Stimulated activated CD4-positive, alpha-beta T cell treated with anti-CD3 and anti-CD28 coated beads, Interleukin-2, amount 100 ng/mL, for 48 hours (primary cell): ENCODE data around the gene EXD3.

Experiments
- DNase-seq, 2 donors: peaks; one replicate each; pipeline ENCODE4 v3.0.0-alpha.2; 2020

The EXD3 gene

DNA sequence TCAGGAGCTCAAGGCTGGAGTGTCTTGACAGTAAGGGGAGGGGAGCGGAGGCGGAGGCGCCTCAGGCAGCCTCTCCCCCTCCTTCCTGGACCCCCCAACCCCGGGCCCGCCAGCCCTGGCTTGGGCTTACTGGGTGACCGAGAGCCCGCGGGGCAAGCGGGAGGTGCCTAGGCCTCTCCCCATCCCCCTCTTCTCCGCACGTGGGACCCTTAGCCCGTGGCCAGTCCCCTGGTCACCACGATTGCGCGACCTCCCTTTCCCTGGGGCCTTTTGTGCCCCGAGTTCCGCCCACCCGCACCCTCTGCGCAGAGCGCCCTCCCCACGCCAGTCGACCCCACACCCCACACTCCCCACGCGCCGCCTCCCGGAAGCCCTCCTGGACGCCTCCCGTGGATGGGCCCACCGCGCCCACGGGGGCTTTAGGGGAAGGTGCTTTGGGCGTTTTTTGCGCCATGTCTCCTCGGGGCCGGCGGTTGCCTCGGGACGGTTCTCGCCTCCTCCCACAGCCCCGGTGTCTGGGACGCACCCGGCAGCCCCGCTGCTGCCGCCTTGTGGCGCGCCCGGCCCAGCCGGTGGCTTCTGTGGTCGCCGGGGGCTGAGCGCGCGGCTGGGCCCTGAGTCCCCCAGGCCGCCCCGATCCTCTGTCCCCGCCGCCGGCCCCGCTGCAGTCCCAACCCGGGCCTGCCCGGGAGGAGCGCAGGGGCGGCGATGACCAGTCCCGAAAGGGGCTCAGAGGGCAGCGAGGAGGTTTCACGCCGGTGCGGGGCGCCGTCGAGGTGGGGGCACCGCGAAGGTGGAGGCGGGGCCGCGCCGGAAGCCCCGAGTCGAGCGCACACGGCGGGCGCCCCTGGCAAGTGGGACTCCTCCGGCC, 142.3 kb downstream of the EXD3 start:
- DNase-seq = no peak

DNA sequence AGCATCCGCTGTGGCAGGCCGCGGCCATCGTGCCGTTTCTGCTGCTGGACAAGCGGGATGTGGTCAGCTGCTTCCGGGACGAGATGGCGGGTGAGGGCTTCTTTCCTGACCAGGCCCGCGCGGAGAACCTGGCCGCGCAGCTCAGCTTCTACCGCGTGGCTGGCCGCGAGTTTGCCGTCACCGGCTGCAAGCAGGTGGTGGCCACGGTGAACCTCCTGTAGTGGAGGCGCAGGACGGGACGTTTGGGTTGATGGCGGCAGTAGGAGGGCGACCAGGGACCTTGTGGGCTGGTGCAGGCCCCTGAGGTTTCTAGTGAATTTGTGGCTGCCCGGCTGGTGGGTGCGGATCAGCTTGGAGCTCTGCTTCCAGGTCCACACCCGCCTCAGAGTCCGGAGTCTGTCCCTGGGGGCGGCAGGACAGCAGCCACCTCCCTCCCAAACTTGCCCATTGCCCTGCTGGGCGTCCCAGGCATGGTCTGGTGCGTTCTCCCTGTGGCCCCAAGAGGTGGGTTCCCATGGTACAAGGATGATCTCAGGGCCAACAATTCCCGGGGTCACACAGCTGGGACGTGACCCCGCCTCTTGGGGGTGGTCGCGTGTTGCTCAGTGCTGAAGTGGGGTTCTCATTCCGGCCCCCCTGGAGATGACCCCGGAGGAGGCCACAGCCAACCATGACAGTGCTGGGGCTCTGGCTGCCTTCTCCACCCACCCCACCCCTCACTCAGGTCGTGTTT, 143.1 kb downstream of the EXD3 start:
- no peak for DNase-seq

DNA sequence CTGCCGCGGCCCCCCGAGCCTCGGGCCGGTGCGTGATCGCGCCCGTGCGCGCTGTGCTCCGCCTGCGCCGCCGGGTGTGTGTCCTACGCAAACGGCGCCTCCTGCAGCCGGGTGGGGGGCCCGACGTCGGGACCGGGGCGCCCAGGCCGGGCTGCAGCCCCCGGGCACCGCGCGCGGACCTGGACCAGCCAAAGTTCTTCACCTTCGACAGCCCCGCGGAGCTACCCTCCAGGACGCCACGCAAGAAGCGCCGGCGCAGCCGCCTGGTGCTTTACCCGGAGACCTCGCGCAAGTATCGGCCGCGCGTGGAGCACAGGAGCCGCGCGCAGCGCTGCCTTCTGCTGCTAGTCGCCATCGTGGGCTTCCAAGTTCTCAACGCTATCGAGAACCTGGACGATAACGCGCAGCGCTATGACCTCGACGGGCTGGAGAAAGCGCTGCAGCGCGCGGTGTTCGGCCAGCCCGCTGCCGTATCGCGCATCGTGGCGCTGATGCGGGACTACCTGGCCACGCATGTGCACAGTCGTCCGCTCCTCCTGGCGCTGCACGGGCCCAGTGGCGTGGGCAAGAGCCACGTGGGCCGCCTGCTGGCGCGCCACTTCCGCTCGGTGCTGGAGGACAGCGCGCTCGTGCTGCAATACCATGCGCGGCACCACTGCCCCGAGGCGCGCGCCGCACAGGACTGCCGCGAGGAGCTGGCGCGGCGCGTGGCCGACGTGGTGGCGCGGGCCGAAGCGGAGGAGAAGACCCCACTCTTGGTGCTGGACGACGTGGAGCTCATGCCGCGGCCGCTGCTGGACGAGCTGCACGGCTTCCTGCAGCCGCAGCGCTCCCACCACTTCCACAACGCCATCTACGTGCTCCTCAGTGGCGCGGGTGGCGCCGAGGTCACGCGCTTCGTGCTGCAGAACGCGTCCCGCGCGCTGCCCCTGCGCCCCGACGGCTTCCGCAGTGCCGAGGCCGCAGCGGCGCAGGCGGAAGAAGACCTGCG, 143.9 kb downstream of the EXD3 start:
- no peak for DNase-seq

DNA sequence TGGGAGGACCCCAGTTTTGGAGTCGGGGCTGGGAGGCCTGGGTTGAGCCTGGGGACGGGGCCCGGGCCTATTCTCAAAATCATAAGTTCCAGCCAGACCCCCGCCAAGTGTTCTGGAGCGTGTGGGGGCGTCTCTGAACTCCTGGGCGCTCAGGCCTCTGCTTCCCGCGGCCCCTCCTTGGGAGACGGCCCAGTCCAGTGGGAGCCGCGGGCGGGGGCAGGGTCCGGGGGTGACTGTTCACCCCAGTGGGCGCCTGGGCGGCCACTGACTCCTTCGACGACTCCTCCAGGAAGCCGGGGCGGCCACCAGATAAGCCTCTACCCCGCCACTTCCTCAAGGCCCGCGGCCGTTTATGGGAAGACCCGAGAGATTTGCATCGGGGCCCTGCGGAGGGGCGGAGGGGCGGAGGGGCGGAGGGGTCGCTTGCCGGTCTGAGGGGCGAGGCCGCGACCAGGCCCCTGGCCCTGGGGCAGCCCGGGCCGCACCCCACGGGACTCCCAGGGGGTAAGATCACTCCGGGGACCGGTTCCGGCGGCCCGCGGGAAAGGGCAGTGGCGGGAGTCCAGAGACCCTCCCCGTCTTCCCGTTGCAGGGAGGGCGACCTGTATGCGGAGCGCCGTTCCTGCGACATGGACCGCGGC, 144.8 kb downstream of the EXD3 start:
- DNase-seq = no peak

DNA sequence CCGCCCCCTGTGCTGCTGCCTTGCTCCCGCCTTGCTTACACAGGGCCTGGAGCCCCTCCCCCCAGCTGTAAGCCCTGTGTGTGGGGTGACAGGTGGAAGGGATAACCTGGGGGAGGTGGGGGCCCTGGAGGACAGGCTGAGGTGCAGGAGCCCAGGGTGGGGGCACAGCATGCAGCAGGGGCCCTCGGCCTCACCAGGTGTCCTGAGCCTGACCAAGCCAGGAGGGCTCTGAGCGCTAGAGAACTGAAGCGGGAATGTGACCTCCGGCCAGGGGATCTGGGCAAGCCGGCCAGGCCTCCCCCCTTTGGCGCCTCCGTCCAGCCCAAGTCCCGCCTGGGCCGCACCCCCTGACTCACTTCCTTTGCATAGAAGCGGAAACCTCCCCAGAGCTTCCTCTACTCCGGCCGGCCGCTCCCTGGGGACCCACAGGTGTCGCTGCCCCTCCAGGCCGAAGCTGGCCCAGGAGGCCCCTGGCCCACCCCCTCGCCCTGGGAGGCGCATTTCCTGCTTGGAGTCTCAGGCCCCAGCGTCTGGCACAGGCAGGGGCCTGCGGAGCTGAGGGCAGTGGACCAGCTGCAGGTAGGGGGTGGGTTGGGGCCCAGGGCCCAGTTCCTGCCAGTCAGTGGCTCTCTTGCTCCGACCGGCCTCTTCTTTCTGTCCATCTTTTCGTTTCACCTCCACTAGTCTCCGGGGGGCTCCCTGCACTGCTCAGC, 145.5 kb downstream of the EXD3 start, which contains the start of gene TOR4A:
TSS of gene TOR4A (plus strand) at position 398 of the 713 bp plus-strand sequence. CDS start 964 bp downstream, outside the sequence.
- DNase-seq = no peak

DNA sequence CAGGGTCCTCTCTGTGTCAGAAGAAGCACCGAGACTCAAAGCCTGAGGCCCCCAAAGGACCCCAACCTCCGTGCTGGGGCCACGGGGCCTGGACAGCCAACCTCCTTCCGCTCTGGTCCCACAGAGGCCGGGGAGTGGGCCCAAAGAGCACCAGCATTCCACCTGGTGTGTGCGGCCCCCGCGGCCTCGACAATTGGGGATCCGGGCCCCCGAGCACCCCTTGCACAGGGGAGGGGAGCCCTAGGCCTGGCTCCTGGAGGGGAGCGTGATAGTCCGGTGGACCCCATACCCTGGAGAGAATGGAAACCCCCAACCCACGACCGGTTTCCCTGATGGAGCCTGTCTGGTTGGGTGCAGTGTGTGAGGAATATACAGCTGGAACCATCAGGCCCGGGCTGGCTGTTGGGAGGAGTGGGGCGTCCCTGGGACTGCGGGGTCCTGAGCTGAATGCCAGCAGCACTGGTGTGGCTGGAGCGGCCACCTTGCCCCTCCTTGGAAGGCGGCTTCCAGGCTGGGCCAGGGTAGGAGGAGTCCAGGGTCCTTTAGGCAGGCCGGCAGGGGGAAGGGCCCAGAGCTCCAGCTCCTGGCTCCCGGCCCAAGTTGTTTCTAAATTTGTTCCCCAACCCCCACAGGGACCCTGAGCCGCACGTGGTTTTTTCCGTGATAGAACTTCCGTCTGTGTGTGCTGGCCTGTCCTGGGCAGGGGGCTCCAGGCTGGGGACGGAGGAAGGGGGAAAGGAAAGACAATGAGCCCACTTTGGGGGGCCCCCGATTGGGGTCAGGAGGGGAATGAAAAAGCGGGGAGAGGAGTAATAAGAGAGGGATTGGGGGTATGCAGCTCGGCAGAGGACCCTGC, 146.3 kb downstream of the EXD3 start:
- DNase-seq = no peak

DNA sequence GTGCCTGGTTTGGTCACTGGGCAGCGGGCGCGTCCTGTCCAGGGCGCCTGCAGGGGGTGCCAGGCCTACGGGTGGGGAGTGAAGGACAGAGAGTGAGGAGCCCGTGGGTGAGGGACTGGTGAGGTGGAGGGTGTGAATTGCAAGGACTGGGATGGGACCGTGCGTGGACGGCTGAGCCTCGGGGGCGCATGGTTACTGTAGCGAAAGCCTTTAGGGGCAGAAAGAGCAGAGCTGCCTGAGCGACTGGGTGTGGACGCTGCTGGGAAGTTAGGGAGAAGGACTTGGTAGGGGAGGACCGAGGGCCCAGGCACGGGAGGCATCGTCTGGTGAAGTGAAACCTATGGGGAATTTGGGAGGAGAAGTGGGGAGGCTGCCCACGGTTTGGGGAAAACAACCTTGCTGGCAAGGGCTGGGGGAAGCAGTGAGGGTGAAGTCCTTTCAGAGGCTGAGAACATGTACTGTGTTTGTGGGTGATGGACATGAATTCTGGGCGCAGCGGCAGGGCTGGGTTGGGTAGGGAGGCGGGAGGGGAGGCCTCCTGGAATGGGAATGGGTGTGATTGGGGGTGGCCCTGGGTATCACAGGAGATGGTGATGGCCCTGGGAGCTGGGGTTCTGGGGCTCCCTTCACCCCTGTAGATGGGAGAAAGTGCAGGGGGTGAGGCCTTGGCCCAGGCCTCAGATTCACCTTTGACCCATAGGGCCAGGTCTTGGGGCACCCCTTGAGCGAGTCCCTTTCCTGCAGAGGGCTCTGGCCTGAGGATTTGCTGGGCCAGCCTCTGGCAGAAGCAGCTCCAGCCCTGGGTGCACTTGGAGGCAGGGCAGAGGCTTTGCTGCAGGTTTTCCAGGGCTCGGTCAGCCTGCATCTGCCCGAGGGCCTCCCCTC, 147.1 kb downstream of the EXD3 start:
- DNase-seq = no peak

DNA sequence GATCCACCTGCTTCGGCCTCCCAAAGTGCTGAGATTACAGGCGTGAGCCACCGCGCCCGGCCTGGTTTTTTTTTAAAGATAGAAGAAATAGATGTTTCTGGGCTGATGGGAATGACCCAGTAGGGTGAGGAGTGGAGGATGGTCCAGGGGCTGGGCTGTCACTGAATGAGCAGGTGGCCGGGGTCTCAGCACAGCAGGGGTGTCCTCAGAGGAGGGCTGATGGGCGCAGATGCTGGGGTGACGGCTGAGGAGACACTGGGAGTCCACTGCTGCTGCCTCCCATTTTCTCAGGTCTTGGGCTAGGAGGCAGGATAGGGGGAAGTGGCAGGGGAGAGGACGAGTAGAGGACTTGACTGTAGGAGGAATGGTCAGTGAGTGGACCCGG, 147.8 kb downstream of the EXD3 start:
- DNase-seq = no peak

DNA sequence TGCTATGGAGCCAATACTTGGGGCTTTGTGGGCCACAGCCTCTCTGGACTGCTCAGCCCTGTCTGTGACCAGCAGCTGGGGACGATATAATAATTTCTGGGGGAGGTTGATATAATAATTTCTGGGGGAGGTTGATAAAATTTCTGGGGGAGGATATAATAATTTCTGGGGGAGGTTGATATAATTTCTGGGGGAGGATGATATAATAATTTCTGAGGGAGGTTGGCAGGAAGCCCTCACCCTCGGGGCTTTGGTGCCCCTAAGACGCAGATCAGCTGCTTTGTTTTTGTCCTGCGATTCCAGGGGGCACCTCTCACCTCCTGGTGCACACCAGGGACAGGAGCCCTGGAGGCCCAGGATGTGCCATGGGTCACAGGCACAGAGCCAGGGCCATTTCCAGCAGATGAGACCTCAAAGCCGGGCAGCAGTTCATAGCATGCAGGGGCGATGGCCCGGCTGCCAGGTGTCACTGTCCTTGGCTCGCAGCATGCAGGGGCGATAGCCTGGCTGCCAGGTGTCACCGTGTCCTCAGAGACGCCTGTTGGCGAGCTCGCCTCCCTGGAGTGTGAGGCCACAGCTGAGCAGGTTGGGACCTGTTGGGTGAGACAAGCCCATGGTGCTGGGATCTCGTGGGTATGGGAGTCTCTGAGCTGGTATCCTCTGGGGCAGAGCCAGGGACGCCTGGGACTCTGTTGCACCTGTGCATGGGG, 149.2 kb downstream of the EXD3 start:
- no peak for DNase-seq

DNA sequence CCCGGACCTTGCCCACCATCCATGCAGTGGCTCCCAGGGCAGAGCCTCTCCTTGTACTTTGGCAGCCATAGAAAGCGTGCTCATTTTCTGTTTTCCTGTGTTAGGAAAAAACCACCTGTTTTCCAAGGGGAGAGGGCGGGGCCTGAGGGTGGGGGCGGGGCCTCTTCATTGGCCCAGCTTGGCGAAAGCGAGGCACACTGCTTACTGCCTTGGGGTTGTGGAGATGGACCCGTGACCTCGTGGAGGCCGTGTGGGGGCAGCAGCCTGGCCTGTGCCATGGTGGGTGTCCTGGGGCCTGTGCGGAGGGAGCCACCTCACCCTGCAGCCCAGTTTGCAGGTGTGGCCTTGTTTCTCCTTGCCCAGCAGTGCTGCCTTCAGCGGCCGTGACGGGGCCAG, 149.9 kb downstream of the EXD3 start:
- DNase-seq = no peak

DNA sequence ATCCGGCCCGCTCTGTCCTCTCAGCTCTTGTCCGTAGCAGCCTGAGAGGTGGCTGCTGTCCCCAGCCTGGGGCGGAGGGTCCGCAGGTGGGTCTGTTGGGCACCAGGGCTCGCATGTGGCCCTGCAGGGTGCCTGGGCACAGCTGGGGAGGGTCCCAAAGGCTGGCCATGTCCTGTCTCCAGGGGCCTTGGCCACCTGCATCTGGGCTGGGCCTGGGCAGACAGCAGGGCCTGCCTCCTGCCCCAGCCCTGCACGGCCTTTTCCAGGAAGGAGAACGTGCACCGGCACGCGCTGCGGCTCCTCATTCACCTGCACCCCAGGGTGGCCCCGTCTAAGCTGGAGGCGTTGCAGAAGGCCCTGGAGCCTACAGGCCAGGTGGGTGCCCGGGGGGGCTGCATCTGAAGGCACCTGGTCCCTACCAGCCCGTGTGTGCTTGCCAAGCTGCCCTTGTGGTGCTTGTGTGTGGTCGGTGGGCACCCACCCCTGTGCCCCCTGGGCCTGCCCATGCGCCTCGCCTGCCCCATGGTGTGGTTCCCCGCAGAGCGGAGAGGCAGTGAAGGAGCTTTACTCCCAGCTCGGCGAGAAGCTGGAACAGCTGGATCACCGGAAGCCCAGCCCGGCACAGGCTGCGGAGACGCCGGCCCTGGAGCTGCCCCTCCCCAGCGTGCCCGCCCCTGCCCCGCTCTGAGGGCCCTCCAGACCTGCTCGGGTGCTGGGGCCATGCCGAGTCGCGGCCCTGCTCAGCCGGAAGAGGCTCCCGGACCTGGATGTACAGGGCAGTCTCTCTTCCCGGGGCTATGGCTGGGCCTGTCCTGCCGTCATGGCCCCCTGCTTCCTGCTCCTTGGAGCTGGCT, 150.5 kb downstream of the EXD3 start:
- no peak for DNase-seq

DNA sequence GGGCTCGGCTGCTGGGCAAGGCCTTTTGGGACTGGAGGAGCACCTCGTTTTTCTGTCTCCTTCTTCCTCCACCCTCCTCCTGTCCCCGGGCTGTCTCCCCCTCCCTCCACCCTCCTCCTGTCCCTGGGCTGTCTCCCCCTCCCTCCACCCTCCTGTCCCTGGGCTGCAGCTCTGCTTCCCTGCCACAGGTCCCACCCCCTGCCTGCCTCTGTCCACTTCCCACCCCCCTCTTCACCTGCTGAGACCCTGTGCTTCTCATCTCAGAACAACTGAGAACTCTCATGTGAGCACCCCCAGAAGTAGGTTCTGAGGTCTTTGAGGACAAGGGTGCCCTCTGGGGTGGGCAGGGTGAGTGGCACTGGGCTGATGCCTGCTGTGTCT, 151.3 kb downstream of the EXD3 start:
- no peak for DNase-seq

DNA sequence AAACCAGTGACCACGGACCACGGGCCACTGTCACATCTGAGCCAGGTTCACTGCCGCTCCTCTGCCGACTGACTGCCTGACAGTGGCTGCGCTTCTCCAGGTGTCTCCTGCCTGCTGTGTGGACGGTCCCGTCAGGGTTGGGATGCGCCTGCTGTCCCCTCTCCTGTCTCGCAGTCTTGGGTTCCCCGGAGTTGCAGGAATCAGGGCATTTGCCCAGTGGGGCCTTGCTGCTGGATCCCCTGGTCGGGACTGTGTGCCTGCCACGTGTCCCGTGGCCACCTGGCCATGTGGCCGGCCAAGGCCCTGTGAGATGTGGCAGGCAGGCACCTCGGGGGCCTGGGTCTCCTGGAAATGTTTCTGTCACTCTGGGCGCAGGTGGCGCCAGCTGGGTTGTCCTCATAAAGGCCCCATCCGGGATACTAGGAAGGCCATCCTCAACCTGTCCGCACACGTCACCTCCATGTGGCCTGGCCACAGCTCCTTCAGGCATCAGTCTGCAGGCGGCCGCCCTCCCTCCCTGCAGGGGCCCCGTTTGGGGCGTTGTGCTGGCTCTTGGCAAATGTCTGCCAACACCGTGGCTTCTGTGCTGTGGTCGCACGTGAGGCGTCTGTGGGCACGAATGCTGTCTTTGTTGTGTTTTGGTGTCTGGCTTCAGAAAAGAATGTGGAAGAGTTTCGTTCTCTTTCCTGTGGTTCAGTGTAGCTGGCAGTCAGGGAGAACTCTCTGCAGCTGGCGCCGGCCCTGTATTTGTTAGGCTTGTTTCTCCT, 151.8 kb downstream of the EXD3 start:
- no peak for DNase-seq

DNA sequence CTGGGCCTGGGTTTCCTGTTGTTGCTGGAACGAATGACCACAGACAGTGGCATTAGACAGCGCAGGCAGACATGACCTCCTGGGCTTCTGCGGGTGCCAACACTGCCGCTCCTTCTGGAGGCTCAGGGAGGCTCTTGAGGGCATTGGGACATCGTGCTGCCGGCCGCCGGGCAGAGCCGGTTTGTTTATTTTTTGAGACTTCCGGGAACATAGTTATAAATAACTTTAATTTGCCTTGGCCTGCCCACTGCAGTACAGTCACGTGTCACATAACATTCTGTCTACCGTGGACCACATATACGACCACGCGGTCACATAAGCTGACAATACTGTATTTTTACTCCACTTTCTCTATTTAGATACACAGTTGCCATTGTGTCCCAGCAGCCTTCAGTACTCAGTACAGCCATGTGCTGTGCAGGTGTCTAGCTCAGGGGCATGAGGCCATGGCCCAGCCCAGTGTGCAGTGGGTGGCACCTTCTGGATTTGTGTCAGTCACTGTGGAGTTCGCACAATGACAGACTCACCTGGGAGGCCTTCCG, 153.7 kb downstream of the EXD3 start:
- no peak for DNase-seq

DNA sequence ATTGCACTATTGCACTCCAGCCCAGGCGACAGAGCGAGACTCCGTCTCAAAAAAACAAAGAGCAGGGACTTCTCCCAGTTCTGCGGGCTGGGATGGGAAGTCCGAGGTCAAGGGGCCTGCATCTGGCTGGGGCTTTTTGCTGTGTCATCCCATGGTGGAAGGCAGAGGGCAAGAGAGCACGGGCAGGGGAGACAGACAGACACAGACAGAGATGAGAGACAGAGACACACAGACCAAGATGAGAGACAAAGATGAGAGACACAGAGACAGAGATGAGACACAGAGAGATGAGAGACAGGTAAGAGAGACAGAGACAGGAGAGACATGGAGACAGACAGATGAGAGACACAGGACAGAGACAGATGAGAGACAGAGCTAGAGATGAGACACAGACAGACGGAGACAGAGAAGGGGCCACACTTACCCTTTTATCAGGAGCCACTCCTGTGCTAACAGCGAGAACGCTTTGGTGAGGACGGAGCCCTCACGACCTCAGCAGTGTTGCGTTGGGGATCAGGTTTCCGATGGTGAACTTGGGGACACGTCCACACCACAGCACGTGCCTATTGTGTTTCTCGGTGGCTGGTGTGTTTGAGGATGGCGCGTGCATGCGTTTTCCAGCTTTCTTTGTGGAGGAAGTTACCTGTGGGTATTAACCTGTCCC, 154.3 kb downstream of the EXD3 start:
- DNase-seq = no peak

DNA sequence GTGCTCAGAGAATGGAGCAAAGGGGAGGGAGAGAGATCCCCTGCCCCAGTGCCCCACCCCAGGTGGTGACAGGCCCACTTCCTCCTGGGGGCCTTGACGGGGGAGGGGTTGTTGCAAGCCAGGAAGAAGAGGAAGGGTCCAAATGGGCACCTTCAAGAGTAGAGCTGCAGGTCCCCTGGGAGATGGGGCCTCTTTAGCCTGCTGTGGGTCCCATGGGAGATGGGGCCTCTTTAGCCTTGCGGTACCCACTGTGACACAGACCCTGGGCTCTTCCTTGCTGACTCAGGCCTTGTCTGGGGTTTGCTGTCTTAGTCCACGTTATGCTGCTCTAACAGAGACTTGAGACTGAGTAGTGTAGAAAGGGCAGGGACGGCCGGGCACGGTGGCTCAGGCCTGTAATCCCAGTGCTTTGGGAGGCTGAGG, 155.0 kb downstream of the EXD3 start:
- DNase-seq = no peak
